AG04449 (cell line): ENCODE measurements around the gene NAXE.
"Not testable (repeated sequence)": the region's sequence is repeated elsewhere in the genome, so short reads cannot be mapped to it uniquely, and the experiment has no call there.

Experiments used
- CTCF ChIA-PET: fragments of 350-600 bp; formaldehyde crosslinking; extraction: SDS; loops from one replicate; lab custom pipeline; 2021; ENCODE audit warnings: antibody characterized with exemption; lab: Yijun Ruan, JAX
- POLR2A ChIA-PET: fragments of 400-600, 350-600 bp; formaldehyde crosslinking; extraction: SDS; loops from one replicate; lab custom pipeline; 2020; ENCODE audit warnings: antibody characterized with exemption, inconsistent platforms; lab: Yijun Ruan, JAX
- DNase-seq: peaks from one replicate; pipeline ENCODE4 v3.0.0-alpha.2; 2010; ENCODE audit warnings: low read depth, low spot score
- H3K4me3 ChIP-seq: 2 replicates; pipeline ENCODE4 v1.5.1; 2011; ENCODE audit warnings: low read depth, mild to moderate bottlenecking, control low read depth, low read length
- TF ChIP-seq, protein P1 (sequence below): IDR thresholded peaks from one replicate; pipeline ENCODE4 v1.5.1; 2011; ENCODE audit warnings: mild to moderate bottlenecking, moderate library complexity, low read length, control low read depth, inconsistent platforms; ENCODE audit not compliant: insufficient read depth; ENCODE audit errors: missing control alignments

The NAXE gene

DNA sequence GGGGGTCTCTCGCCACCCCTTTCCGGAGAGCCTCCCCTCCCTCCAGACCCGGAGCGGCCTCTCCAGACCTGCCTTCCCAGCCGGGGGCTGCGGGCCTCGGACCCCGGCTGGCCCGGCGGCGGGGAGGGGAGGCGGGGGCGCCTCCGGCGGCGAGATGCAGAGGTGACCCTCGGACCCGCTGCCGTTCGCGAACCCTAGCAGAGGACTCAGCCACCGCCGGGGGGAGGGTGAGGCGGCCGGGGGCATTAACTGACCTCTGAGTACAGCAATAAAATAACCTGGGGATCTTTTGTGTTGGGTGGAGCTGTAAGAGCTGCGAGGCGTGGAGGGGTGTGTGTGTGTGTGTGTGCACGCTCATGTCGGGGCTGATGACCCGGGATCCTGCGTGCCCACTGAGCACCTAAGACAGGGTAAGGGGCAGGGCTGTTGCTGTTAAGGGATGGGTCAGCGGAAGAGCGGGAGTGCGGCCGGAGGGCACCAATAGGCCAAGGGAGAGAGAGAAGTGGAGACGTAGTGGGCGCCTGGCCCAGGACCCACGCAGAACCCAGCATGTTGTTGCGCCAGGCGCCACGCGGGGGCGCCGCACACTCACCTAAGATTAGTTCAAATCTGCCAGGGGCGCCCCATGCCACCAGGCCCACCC lies 34.0 kb downstream of the NAXE start:
- DNase-seq = no peak
- H3K4me3 ChIP-seq = no peak overlapping the region
- ChIA-PET POLR2A (no interaction called here), CTCF (interaction anchor here (0.8 to 13.0 kb wide), 21 partner anchors 8 to 244 kb away, joined by 3 to 409 read pairs (median 10); partner anchors contain the start of genes BCAN, HAPLN2 and NES)
- TF ChIP-seq, protein P1, sequence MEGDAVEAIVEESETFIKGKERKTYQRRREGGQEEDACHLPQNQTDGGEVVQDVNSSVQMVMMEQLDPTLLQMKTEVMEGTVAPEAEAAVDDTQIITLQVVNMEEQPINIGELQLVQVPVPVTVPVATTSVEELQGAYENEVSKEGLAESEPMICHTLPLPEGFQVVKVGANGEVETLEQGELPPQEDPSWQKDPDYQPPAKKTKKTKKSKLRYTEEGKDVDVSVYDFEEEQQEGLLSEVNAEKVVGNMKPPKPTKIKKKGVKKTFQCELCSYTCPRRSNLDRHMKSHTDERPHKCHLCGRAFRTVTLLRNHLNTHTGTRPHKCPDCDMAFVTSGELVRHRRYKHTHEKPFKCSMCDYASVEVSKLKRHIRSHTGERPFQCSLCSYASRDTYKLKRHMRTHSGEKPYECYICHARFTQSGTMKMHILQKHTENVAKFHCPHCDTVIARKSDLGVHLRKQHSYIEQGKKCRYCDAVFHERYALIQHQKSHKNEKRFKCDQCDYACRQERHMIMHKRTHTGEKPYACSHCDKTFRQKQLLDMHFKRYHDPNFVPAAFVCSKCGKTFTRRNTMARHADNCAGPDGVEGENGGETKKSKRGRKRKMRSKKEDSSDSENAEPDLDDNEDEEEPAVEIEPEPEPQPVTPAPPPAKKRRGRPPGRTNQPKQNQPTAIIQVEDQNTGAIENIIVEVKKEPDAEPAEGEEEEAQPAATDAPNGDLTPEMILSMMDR = peak; percentile 74

DNA sequence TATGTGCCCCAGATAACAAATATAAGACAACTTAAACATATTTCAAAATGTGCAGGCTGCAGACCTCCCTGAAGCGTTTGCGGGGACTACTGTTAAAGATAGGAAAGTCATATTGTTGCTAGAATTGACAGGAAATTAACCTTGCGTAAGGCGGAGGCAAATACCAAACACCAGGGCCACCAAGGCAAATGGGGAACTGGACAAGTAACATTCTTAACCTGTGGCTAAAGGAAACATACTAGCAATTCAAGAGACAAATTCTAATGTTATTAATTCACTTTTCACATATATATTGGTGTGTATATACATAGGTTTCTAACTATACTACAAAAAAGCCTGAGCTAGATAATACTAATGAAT lies 34.5 kb downstream of the NAXE start:
- TF ChIP-seq, protein P1 = no peak
- ChIA-PET CTCF (interaction anchor here (0.6 to 13.0 kb wide), 22 partner anchors 9 to 264 kb away, joined by 3 to 409 read pairs (median 9); partner anchors contain the start of genes BCAN, CRABP2, HAPLN2 and NES), POLR2A (no interaction called here)
- no peak for DNase-seq
- no peak overlapping the region for H3K4me3 ChIP-seq

DNA sequence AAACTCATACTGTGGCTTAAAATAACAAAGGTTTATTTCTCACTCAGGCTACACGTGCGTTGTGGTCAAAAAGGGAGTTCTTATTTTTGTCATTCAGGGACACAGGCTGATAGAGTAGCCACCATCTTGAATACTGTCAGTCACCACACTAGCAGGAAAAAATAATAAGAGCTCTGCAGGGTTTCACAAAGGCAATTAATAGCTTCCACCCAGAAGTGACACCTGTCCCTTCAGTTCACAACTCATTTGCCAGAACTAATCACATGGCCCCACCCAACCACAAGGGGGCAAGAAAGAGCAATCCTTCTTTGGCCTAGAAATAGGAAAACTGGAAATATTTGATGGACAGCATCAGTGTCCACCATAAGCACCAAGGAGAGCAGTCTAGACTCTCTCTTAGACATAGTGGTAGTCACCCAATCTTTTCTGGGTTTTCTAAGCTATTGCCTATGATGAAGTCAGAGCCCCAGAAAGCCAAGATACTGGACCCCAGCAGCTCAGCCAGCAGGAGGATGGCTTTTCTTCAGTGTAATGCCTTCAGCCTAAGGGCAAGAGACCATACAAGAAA lies 35.8 kb downstream of the NAXE start:
- POLR2A ChIA-PET = interaction anchor here (0.6 kb wide), 1 partner anchor 36 kb away, joined by 3 read pairs; the partner anchor contains the start of gene NAXE
- DNase-seq = no peak

DNA sequence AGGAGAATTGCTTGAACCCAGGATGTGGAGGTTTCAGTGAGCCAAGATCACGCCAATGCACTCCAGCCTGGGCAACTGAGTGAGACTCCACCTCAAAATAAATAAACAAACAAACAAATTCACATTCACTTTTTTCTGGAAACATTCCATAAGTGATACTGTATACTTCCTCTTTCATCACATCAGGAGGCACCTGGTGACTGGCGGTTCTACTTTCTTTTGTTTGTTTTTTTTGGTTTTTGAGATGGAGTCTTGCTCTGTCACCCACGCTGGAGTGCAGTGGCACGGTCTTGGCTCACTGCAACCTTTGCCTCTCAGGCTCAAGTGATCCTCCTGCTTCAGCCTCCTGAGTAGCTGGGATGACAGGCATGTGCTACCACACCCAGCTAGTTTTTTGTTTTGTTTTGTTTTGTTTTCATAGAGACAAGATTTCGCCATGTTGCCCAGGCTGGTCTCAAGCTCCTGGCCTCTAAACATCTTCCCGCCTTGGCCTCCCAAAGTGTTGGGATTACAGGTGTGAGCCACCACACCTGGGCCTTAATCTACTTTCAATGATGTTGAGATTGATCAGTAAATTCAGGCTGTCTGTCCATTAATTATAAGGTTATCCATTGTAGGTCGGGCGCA lies 38.4 kb downstream of the NAXE start:
- TF ChIP-seq, protein P1 = no peak
- CTCF ChIA-PET = interaction anchor here (0.8 to 11.5 kb wide), 10 partner anchors 9 to 96 kb away, joined by 3 to 341 read pairs (median 5); partner anchors contain the start of genes BCAN and NES
- DNase-seq = no peak
- no peak overlapping the region for H3K4me3 ChIP-seq
- POLR2A ChIA-PET = no interaction called here

More for the DNA sequence above, 35.8 kb downstream of the NAXE start:
- CTCF ChIA-PET = interaction anchor here (0.9 to 13.0 kb wide), 28 partner anchors 7 to 309 kb away, joined by 3 to 409 read pairs (median 6); partner anchors contain the start of genes BCAN, CRABP2, HAPLN2 and NES
- TF ChIP-seq, protein P1 = peak; percentile 72
- H3K4me3 ChIP-seq = no peak overlapping the region

DNA sequence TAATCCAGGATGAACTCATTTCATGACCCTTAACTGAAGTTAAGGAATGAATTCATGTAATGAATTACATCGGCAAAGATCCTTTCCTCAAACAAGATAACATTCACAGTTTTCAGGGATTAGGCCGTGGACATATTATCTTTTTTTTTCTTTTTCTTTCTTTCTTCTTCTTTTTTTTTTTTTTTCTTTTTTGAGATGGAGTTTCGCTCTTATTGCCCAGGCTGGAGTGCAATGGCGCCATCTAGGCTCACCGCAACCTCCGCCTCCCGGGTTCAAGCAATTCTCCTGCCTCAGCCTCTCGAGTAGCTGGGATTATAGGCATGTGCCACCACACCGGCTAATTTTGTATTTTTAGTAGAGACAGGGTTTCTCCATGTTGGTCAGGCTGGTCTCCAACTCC lies 39.6 kb downstream of the NAXE start:
- DNase-seq, POLR2A ChIA-PET, H3K4me3 ChIP-seq: not testable (repeated sequence)
- CTCF ChIA-PET = interaction anchor here (0.7 to 11.5 kb wide), 10 partner anchors 10 to 175 kb away, joined by 3 to 341 read pairs (median 6); partner anchors contain the start of genes BCAN, HAPLN2 and NES

DNA sequence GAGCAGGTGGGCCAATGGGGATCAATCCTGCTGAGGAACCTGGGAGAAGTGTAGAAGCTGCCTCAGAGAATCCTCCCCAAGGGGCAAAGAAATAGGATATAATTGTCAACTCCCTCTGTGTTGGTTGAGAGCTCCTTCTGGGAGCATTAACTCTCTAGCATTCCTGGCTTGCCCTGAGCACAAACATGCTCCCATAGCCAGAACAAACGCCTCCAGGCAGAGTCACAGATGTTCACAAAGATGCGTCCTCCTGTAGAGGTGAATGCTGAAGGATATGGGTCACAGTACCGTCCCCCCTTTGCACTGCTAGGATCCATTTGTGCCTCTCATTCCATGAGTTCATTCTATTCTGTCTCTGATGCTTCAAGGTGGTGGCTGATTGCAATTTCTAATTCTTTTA lies 40.8 kb downstream of the NAXE start:
- CTCF ChIA-PET = interaction anchor here (0.8 to 11.5 kb wide), 9 partner anchors 8 to 246 kb away, joined by 4 to 341 read pairs (median 6); partner anchors contain the start of genes HAPLN2 and NES
- POLR2A ChIA-PET = no interaction called here
- H3K4me3 ChIP-seq = no peak overlapping the region
- TF ChIP-seq, protein P1 = no peak
- no peak for DNase-seq
